ENCODE results near the gene FGF2.

Gene FGF2

DNA sequence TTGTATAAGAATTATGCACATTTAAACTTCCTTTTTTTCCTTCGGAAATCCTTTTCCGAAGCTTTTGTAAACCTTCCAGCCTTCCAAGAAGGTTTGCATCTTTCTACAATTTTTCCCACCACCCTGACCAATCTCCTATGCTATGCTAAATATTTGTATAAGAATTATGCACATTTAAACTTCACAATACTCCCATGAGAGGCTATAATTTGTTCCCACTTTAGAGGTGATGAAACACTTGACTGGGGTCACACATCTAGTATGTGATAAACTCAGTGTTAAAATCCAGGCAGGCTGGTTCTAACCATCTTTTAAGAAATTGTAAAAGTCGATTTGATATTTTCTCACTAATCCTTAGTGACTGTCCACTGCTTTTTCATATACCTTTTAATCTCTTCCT is 73.7 kb downstream of the FGF2 start:
- Histone ChIP-seq H3K27me3 (ENCODE audit: control insufficient read depth, insufficient read depth, low read length) (no peaks in the 10 kb centered on the region), H3K9ac (ENCODE audit: low read depth, low read length) (no peak overlapping the region), H3K9me3 (ENCODE audit: control insufficient read depth, insufficient read depth, low read length) (no peaks in the 10 kb centered on the region), H3K36me3 (ENCODE audit: control insufficient read depth, insufficient read depth, low read length) (no peaks in the 10 kb centered on the region), H3K4me3 (ENCODE audit: low read depth, low read length) (no peak overlapping the region), H3K4me1 (ENCODE audit: control insufficient read depth, insufficient read depth, low read length) (peaks cover 7% of the 10 kb centered on the region)

DNA sequence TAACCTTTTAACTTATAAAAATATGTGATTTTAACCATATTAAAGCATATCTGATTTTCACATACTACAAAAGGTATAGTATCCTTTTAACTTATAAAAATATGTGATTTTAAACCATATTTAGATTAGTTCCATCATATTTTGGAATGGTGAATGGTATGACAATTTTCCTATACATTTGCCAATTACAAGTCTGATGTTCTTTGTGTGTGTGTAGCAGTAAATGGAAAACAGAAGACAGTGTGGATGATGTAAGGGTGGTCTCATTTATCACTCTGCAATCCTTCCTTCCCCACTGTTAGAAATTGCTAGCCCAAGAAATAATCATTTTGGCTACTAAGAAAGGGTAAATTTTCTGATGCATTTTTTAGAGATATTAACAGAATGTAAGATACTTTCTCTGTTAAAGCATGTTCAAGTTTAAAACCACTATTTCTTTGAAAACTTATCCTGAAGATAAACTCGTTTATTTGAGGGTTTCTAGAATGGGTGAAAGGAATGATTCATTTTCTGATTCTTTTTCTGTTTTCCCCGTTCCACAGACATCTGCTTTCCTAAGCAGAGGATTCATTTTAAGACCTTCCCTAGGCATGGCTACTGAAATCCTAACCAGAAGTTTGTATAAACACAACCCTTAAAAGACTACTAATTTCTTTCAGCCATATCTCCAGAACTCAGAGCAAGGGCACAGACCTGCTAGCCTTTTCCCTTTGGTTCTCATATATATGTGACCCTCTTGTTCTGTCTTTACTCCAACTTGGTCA is 74.8 kb downstream of the FGF2 start:
- Histone ChIP-seq H3K9ac (ENCODE audit: low read depth, low read length) (no peak overlapping the region), H3K4me1 (ENCODE audit: control insufficient read depth, insufficient read depth, low read length) (peaks cover 7% of the 10 kb centered on the region), H3K4me3 (ENCODE audit: low read depth, low read length) (no peak overlapping the region), H3K36me3 (ENCODE audit: control insufficient read depth, insufficient read depth, low read length) (no peaks in the 10 kb centered on the region), H3K27me3 (ENCODE audit: control insufficient read depth, insufficient read depth, low read length) (no peaks in the 10 kb centered on the region), H3K9me3 (ENCODE audit: control insufficient read depth, insufficient read depth, low read length) (no peaks in the 10 kb centered on the region)

GRCh38 chr4:122903766-122904288 is 77.2 kb downstream of the FGF2 start:
- Histone ChIP-seq H3K9ac (ENCODE audit: low read depth, low read length) (no peak overlapping the region), H3K27me3 (ENCODE audit: control insufficient read depth, insufficient read depth, low read length) (no peaks in the 10 kb centered on the region), H3K9me3 (ENCODE audit: control insufficient read depth, insufficient read depth, low read length) (no peaks in the 10 kb centered on the region), H3K4me3 (ENCODE audit: low read depth, low read length) (no peak overlapping the region), H3K4me1 (ENCODE audit: control insufficient read depth, insufficient read depth, low read length) (peaks cover 7% of the 10 kb centered on the region), H3K36me3 (ENCODE audit: control insufficient read depth, insufficient read depth, low read length) (no peaks in the 10 kb centered on the region)

DNA sequence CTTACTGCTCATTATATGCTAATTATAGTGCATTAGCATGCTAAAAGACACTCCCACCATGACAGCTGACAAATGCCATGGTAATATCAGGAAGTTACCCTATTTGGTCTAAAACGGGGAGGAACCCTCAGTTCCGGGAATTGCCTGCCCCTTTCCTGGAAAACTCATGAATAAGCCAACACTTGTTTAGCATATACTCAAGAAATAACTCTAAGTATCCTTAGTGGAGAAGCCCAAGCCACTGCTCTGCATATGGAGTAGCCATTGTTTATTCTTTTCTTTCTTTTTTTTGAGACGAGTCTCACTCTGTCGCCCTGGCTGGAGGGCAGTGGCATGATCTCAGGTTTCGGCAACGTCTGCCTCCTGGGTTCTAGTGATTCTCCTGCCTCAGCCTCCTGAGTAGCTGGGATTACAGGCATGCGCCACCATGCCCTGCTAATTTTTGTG is 80.3 kb downstream of the FGF2 start:
- no peaks in the 10 kb centered on the region for H3K9me3 ChIP-seq (ENCODE audit: control insufficient read depth, insufficient read depth, low read length)
- no peaks in the 10 kb centered on the region for H3K27me3 ChIP-seq (ENCODE audit: control insufficient read depth, insufficient read depth, low read length)
- peaks cover 7% of the 10 kb centered on the region for H3K4me1 ChIP-seq (ENCODE audit: control insufficient read depth, insufficient read depth, low read length)
- no peak overlapping the region for H3K9ac ChIP-seq (ENCODE audit: low read depth, low read length)
- no peak overlapping the region for H3K4me3 ChIP-seq (ENCODE audit: low read depth, low read length)
- no peaks in the 10 kb centered on the region for H3K36me3 ChIP-seq (ENCODE audit: control insufficient read depth, insufficient read depth, low read length)

DNA sequence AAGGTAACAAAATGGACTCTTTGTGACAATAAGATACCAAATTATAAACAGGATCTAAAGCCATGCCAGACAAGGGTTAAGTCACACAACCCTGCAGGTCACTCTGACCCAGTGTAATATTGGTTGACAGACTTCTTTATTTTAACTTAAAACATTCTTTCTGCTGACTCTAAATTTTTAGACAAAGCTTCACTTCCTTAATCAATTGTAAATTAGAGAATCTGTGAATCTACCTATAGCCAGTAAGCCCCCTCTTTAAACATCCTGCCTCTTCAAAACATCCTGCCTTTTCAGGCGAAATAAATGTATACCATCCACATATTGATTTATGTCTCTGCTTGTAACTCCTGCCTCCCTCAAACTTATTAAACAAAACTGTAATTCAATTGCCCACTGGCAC is 81.6 kb downstream of the FGF2 start:
- no peaks in the 10 kb centered on the region for H3K9me3 ChIP-seq (ENCODE audit: control insufficient read depth, insufficient read depth, low read length)
- peaks cover 7% of the 10 kb centered on the region for H3K4me1 ChIP-seq (ENCODE audit: control insufficient read depth, insufficient read depth, low read length)
- no peaks in the 10 kb centered on the region for H3K27me3 ChIP-seq (ENCODE audit: control insufficient read depth, insufficient read depth, low read length)
- no peaks in the 10 kb centered on the region for H3K36me3 ChIP-seq (ENCODE audit: control insufficient read depth, insufficient read depth, low read length)
- no peak overlapping the region for H3K4me3 ChIP-seq (ENCODE audit: low read depth, low read length)
- no peak overlapping the region for H3K9ac ChIP-seq (ENCODE audit: low read depth, low read length)

GRCh38 chr4:122909683-122910082 is 83.1 kb downstream of the FGF2 start:
- Histone ChIP-seq H3K4me1 (ENCODE audit: control insufficient read depth, insufficient read depth, low read length) (no peaks in the 10 kb centered on the region), H3K9ac (ENCODE audit: low read depth, low read length) (no peak overlapping the region), H3K4me3 (ENCODE audit: low read depth, low read length) (no peak overlapping the region), H3K27me3 (ENCODE audit: control insufficient read depth, insufficient read depth, low read length) (no peaks in the 10 kb centered on the region), H3K9me3 (ENCODE audit: control insufficient read depth, insufficient read depth, low read length) (no peaks in the 10 kb centered on the region), H3K36me3 (ENCODE audit: control insufficient read depth, insufficient read depth, low read length) (no peaks in the 10 kb centered on the region)

- no peaks in the 10 kb centered on the region for H3K9me3 ChIP-seq (ENCODE audit: control insufficient read depth, insufficient read depth, low read length)
- H3K4me1 ChIP-seq (ENCODE audit: control insufficient read depth, insufficient read depth, low read length): no peaks in the 10 kb centered on the region
- no peaks in the 10 kb centered on the region for H3K36me3 ChIP-seq (ENCODE audit: control insufficient read depth, insufficient read depth, low read length)
- no peak overlapping the region for H3K9ac ChIP-seq (ENCODE audit: low read depth, low read length)
- H3K4me3 ChIP-seq (ENCODE audit: low read depth, low read length): no peak overlapping the region
- H3K27me3 ChIP-seq (ENCODE audit: control insufficient read depth, insufficient read depth, low read length): no peaks in the 10 kb centered on the region
These were observed 85.0 kb downstream of the FGF2 start for GRCh38 chr4:122911588-122911987.

GRCh38 chr4:122912810-122913575 is 86.4 kb downstream of the FGF2 start:
- H3K36me3 ChIP-seq (ENCODE audit: control insufficient read depth, insufficient read depth, low read length): no peaks in the 10 kb centered on the region

DNA sequence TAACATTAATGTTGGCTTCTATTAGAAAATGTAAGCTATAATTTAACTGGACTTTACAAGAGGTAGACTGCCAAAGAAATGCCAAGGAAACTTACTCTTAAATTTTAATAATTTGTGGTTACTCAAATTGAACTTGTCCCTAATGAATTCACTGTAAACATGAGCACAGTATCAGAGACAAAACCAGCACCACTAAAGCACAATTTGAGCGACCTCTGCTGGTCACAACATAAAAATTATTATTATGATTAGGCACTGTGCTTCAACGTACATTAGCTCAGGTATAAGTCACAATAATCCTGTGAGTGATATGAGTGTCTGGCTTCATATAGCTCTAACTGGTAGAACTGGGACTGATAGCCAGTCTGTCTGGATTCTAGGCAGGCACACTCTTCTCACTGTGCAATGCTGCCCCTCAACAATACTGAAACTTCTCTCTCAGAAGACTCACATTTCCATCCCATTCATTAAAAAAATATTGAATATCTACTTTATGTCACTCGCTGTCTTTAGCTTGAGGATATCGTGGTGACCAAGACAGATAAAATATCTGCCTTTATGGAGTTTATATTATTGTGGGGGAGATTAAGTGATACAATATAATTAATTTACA is 87.8 kb downstream of the FGF2 start:
- no peaks in the 10 kb centered on the region for H3K4me1 ChIP-seq (ENCODE audit: control insufficient read depth, insufficient read depth, low read length)
- no peaks in the 10 kb centered on the region for H3K9me3 ChIP-seq (ENCODE audit: control insufficient read depth, insufficient read depth, low read length)
- no peak overlapping the region for H3K4me3 ChIP-seq (ENCODE audit: low read depth, low read length)
- no peaks in the 10 kb centered on the region for H3K36me3 ChIP-seq (ENCODE audit: control insufficient read depth, insufficient read depth, low read length)
- no peak overlapping the region for H3K9ac ChIP-seq (ENCODE audit: low read depth, low read length)
- H3K27me3 ChIP-seq (ENCODE audit: control insufficient read depth, insufficient read depth, low read length): no peaks in the 10 kb centered on the region

More at GRCh38 chr4:122912810-122913575, 86.4 kb downstream of the FGF2 start:
- Histone ChIP-seq H3K9ac (ENCODE audit: low read depth, low read length) (no peak overlapping the region), H3K4me1 (ENCODE audit: control insufficient read depth, insufficient read depth, low read length) (no peaks in the 10 kb centered on the region), H3K4me3 (ENCODE audit: low read depth, low read length) (no peak overlapping the region), H3K9me3 (ENCODE audit: control insufficient read depth, insufficient read depth, low read length) (no peaks in the 10 kb centered on the region), H3K27me3 (ENCODE audit: control insufficient read depth, insufficient read depth, low read length) (no peaks in the 10 kb centered on the region)

- Histone ChIP-seq H3K36me3 (ENCODE audit: control insufficient read depth, insufficient read depth, low read length) (no peaks in the 10 kb centered on the region), H3K4me3 (ENCODE audit: low read depth, low read length) (no peak overlapping the region), H3K9ac (ENCODE audit: low read depth, low read length) (no peak overlapping the region)
These were observed 88.3 kb downstream of the FGF2 start for GRCh38 chr4:122914938-122915337.

DNA sequence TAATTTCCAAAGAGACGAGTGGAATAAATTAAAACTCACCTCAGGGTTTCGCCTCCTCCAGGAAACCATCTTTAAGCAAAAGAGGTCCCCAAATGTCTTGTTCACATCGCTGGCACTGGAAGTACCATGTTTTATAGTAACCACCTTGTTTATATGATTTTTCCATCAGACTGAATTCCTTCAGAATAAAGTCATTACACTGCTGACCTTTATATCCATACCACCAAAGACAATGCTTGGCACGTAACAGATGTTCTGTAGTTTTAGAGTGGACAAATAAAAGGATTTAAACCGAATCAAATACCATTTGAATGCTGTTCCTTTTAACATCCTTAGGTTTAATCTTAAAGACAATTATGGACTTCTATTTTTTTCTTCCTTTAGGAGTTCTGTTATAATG is 91.1 kb downstream of the FGF2 start:
- Histone ChIP-seq H3K4me3 (ENCODE audit: low read depth, low read length) (no peak overlapping the region), H3K4me1 (ENCODE audit: control insufficient read depth, insufficient read depth, low read length) (peaks cover 3% of the 10 kb centered on the region), H3K9me3 (ENCODE audit: control insufficient read depth, insufficient read depth, low read length) (no peaks in the 10 kb centered on the region), H3K27me3 (ENCODE audit: control insufficient read depth, insufficient read depth, low read length) (no peaks in the 10 kb centered on the region), H3K36me3 (ENCODE audit: control insufficient read depth, insufficient read depth, low read length) (no peaks in the 10 kb centered on the region), H3K9ac (ENCODE audit: low read depth, low read length) (no peak overlapping the region)

More at GRCh38 chr4:122914938-122915337, 88.3 kb downstream of the FGF2 start:
- no peaks in the 10 kb centered on the region for H3K4me1 ChIP-seq (ENCODE audit: control insufficient read depth, insufficient read depth, low read length)
- no peaks in the 10 kb centered on the region for H3K27me3 ChIP-seq (ENCODE audit: control insufficient read depth, insufficient read depth, low read length)
- H3K9me3 ChIP-seq (ENCODE audit: control insufficient read depth, insufficient read depth, low read length): no peaks in the 10 kb centered on the region
